Kidney epithelial cell (primary cell): Measurements from ENCODE around the gene DAP. TPM values are rescaled to one million over a fixed set of nuclear protein-coding genes. Genes with fewer than 3 reads are reported as not detected.
"Not testable (repeated sequence)": the region's sequence is repeated elsewhere in the genome, so short reads cannot be mapped to it uniquely, and the experiment has no call there.

ENCODE experiments used
- DNase-seq: peaks from one replicate; pipeline ENCODE4 v3.0.0-alpha.2; 2010; ENCODE audit warnings: low read depth
- H3K27me3 ChIP-seq: 2 replicates; pipeline ENCODE4 v1.6.0; 2011; ENCODE audit warnings: low read length; ENCODE audit not compliant: control insufficient read depth, insufficient read depth
- H3K36me3 ChIP-seq: 2 replicates; pipeline ENCODE4 v1.5.1; 2011; ENCODE audit warnings: low read length; ENCODE audit not compliant: control insufficient read depth, insufficient read depth
- H3K4me3 ChIP-seq: 2 replicates; pipeline ENCODE4 v1.5.1; 2011; ENCODE audit warnings: low read depth, mild to moderate bottlenecking, control low read depth, low read length
- CTCF ChIP-seq: IDR thresholded peaks from 2 replicates; pipeline ENCODE4 v1.5.1; 2011; ENCODE audit warnings: mild to moderate bottlenecking, moderate library complexity, low read length, control low read depth, inconsistent platforms; ENCODE audit not compliant: insufficient read depth, poor library complexity, severe bottlenecking
- total RNA-seq: library from RNA; depleted of rRNA; stranded (reverse); fragments of >200 nt; gene quantifications from 2 replicates; pipeline ENCODE4 v1.2.3, GENCODE V29; 2015

DAP gene
- total RNA-seq, 1 donor from 2014 or later = 77.7 TPM

- H3K36me3 ChIP-seq = no peaks in the 10 kb centered on the region
- no peak for DNase-seq
- H3K27me3 ChIP-seq = no peaks in the 10 kb centered on the region
- H3K4me3 ChIP-seq = no peak overlapping the region
- TF ChIP-seq CTCF = no peak
These were observed 32.8 kb upstream of the DAP start for GRCh38 chr5:10793785-10794184.

- no peak overlapping the region for H3K4me3 ChIP-seq
- H3K36me3 ChIP-seq = no peaks in the 10 kb centered on the region
- no peak for TF ChIP-seq CTCF
- H3K27me3 ChIP-seq = no peaks in the 10 kb centered on the region
- DNase-seq = no peak
These were observed 31.3 kb upstream of the DAP start for GRCh38 chr5:10792336-10792735.

- no peak for TF ChIP-seq CTCF
- Histone ChIP-seq H3K4me3 (no peak overlapping the region), H3K36me3 (no peaks in the 10 kb centered on the region), H3K27me3 (no peaks in the 10 kb centered on the region)
- DNase-seq = no peak
These were observed 28.7 kb upstream of the DAP start for GRCh38 chr5:10789726-10790125.

DNA sequence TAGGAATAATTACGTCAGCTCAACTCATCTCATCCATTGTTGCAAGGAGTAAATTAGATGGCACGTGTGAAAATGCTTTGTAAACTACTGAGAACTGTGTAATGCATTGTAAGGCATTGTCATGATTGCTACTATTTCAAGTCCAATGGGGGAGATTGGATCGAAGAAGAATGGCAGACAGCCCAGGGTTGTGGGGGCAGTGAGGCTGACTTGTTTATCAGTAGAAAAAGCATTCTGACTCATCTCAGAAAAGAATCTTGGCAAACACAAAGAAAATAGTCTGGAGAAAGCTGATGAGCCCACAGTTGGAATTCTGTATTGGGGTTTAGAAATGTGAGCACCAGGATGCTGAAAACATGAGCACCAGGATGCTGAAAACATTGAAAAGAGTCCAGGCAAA lies 28.0 kb upstream of the DAP start:
- Histone ChIP-seq H3K27me3 (no peaks in the 10 kb centered on the region), H3K36me3 (no peaks in the 10 kb centered on the region), H3K4me3 (no peak overlapping the region)
- no peak for TF ChIP-seq CTCF
- DNase-seq = peak; percentile 9

DNA sequence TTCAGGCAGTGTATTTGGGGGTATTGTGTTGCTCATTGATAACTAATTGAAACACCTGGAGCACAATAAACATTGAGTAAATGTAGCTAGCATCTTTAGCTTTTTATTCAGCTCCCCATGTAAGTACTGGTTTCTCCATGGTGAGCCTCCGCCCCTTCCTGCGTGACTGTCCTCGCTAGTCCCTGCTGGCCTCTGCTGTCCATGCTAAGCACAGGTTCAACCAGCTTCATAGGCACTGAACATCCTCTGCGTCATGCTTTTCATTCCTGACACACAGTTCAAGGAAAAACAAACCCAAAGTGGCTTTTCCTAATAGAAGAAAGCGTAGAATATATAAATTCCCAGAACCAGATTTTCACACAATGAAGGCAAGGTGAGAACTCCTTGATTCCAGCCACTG lies 27.3 kb upstream of the DAP start:
- H3K27me3 ChIP-seq = no peaks in the 10 kb centered on the region
- DNase-seq = no peak
- H3K36me3 ChIP-seq = no peaks in the 10 kb centered on the region
- no peak for TF ChIP-seq CTCF
- no peak overlapping the region for H3K4me3 ChIP-seq

- DNase-seq = no peak
- Histone ChIP-seq H3K36me3 (no peaks in the 10 kb centered on the region), H3K4me3 (no peak overlapping the region), H3K27me3 (no peaks in the 10 kb centered on the region)
- no peak for TF ChIP-seq CTCF
These were observed 25.8 kb upstream of the DAP start for GRCh38 chr5:10786835-10787234.

GRCh38 chr5:10780208-10780607 lies 19.2 kb upstream of the DAP start:
- H3K36me3 ChIP-seq, H3K4me3 ChIP-seq, DNase-seq, H3K27me3 ChIP-seq: not testable (repeated sequence)
